Esophagus squamous epithelium (tissue), 4 donors: ENCODE measurements around the gene CCNL2.

Experiments
- CTCF ChIP-seq, 6 experiments: fragments of 450-650 bp in 4 of 6; fragments of 200-600 bp in 2 of 6; sonication (generic) in 2 of 6; IDR thresholded peaks; one replicate each; pipeline ENCODE4 v1.5.1; 2016 to 2019; ENCODE audit warnings: antibody characterized with exemption in 6 of 6, mild to moderate bottlenecking in 4 of 6, moderate library complexity in 4 of 6
- POLR2A ChIP-seq, 4 donors: fragments of 450-650 bp; IDR thresholded peaks; one replicate each; pipeline ENCODE4 v1.6.1; 2017; ENCODE audit warnings: antibody characterized with exemption in 4 of 4, mild to moderate bottlenecking in 4 of 4, moderate library complexity in 3 of 4

GRCh38 chr1:1427820-1428148 lies 28.6 kb upstream of the CCNL2 start:
- TF ChIP-seq POLR2A (IDR thresholded peaks at IDR 0.05), result no peak
- TF ChIP-seq CTCF (IDR thresholded peaks at IDR 0.05), result no peak
